ENCODE data around the gene C4orf50.
A peak's percentile ranks its signal among the peaks of the same experiment; 100 is the strongest.

Gene C4orf50

GRCh38 chr4:5973033-5973432, 45.2 kb downstream of the C4orf50 start:
- H3K9me3 ChIP-seq (ENCODE audit: severe bottlenecking): no peaks in the 10 kb centered on the region
- no peak overlapping the region for H3K27ac ChIP-seq (ENCODE audit: poor library complexity, severe bottlenecking)
- ATAC-seq (ENCODE audit: low read depth) (no peak), DNase-seq (ENCODE audit: low spot score) (peak; percentile 19)
- no peak overlapping the region for H3K4me3 ChIP-seq (ENCODE audit: severe bottlenecking)
- H3K4me1 ChIP-seq (ENCODE audit: insufficient read depth, poor library complexity, severe bottlenecking): no peaks in the 10 kb centered on the region
- no peaks in the 10 kb centered on the region for H3K36me3 ChIP-seq (ENCODE audit: low read depth)
- no peak for TF ChIP-seq CTCF (IDR thresholded peaks at IDR 0.05; ENCODE audit: poor library complexity, severe bottlenecking)
- peaks cover 8% of the 10 kb centered on the region for H3K27me3 ChIP-seq (ENCODE audit: insufficient read depth, poor library complexity, severe bottlenecking)

- Histone ChIP-seq H3K27ac (ENCODE audit: poor library complexity, severe bottlenecking) (no peak overlapping the region), H3K27me3 (ENCODE audit: insufficient read depth, poor library complexity, severe bottlenecking) (peaks cover 3% of the 10 kb centered on the region), H3K4me1 (ENCODE audit: insufficient read depth, poor library complexity, severe bottlenecking) (no peaks in the 10 kb centered on the region), H3K4me3 (ENCODE audit: severe bottlenecking) (no peak overlapping the region), H3K36me3 (ENCODE audit: low read depth) (no peaks in the 10 kb centered on the region), H3K9me3 (ENCODE audit: severe bottlenecking) (no peaks in the 10 kb centered on the region)
- TF ChIP-seq CTCF (IDR thresholded peaks at IDR 0.05; ENCODE audit: poor library complexity, severe bottlenecking): no peak
- DNase-seq (ENCODE audit: low spot score) (peak; percentile 29), ATAC-seq (ENCODE audit: low read depth) (no peak)
These were observed 45.7 kb downstream of the C4orf50 start for GRCh38 chr4:5972571-5972970.

GRCh38 chr4:5971078-5971450, 47.2 kb downstream of the C4orf50 start:
- no peaks in the 10 kb centered on the region for H3K9me3 ChIP-seq (ENCODE audit: severe bottlenecking)
- peak; percentile 38 for DNase-seq (ENCODE audit: low spot score)
- H3K36me3 ChIP-seq (ENCODE audit: low read depth): no peaks in the 10 kb centered on the region
- TF ChIP-seq CTCF (IDR thresholded peaks at IDR 0.05; ENCODE audit: poor library complexity, severe bottlenecking): no peak
- H3K4me3 ChIP-seq (ENCODE audit: severe bottlenecking): no peak overlapping the region
- no peaks in the 10 kb centered on the region for H3K4me1 ChIP-seq (ENCODE audit: insufficient read depth, poor library complexity, severe bottlenecking)
- no peak overlapping the region for H3K27ac ChIP-seq (ENCODE audit: poor library complexity, severe bottlenecking)
- no peaks in the 10 kb centered on the region for H3K27me3 ChIP-seq (ENCODE audit: insufficient read depth, poor library complexity, severe bottlenecking)
- ATAC-seq (ENCODE audit: low read depth): no peak

GRCh38 chr4:5970381-5971077, 47.7 kb downstream of the C4orf50 start:
- DNase-seq (ENCODE audit: low spot score): peak; percentile 45
- H3K27ac ChIP-seq (ENCODE audit: poor library complexity, severe bottlenecking): no peak overlapping the region
- ATAC-seq (ENCODE audit: low read depth): no peak
- no peak for TF ChIP-seq CTCF (IDR thresholded peaks at IDR 0.05; ENCODE audit: poor library complexity, severe bottlenecking)
- H3K4me1 ChIP-seq (ENCODE audit: insufficient read depth, poor library complexity, severe bottlenecking): no peaks in the 10 kb centered on the region
- H3K4me3 ChIP-seq (ENCODE audit: severe bottlenecking): no peak overlapping the region
- H3K27me3 ChIP-seq (ENCODE audit: insufficient read depth, poor library complexity, severe bottlenecking): peaks cover under 1% of the 10 kb centered on the region
- no peaks in the 10 kb centered on the region for H3K36me3 ChIP-seq (ENCODE audit: low read depth)
- no peaks in the 10 kb centered on the region for H3K9me3 ChIP-seq (ENCODE audit: severe bottlenecking)

GRCh38 chr4:5969777-5970176, 48.5 kb downstream of the C4orf50 start:
- Histone ChIP-seq H3K27ac (ENCODE audit: poor library complexity, severe bottlenecking) (no peak overlapping the region), H3K27me3 (ENCODE audit: insufficient read depth, poor library complexity, severe bottlenecking) (peaks cover 3% of the 10 kb centered on the region), H3K4me3 (ENCODE audit: severe bottlenecking) (no peak overlapping the region), H3K9me3 (ENCODE audit: severe bottlenecking) (no peaks in the 10 kb centered on the region), H3K4me1 (ENCODE audit: insufficient read depth, poor library complexity, severe bottlenecking) (no peaks in the 10 kb centered on the region), H3K36me3 (ENCODE audit: low read depth) (no peaks in the 10 kb centered on the region)
- no peak for TF ChIP-seq CTCF (IDR thresholded peaks at IDR 0.05; ENCODE audit: poor library complexity, severe bottlenecking)
- DNase-seq (ENCODE audit: low spot score): peak; percentile 23
- ATAC-seq (ENCODE audit: low read depth): no peak
